Measurements from ENCODE around the gene XG. TPM values are rescaled to one million over a fixed set of nuclear protein-coding genes. Genes with fewer than 3 reads are reported as not detected.

XG gene, protein sequence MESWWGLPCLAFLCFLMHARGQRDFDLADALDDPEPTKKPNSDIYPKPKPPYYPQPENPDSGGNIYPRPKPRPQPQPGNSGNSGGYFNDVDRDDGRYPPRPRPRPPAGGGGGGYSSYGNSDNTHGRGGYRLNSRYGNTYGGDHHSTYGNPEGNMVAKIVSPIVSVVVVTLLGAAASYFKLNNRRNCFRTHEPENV
- total RNA-seq: not detected in 2 replicates

DNA sequence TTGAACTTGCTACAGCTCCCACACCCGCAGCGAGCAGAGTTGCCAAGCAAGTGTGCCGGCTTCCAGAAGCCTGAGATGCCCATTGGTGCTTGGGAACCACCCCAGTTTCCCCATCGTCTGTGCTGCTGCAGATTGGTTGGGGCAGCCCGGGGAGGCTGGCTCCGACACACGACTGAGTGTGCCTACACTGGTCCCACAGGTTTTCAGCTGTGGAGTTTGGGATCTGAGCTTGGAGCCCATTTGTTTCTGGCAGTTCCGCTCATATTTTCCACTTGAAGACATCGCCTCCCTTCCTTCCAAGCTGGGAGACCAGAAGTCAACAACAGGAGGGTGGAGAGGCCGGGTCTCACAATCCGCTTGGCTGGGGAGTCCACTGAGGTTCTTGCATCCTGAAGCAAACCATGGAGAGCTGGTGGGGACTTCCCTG, at the start of gene XG:
TSS of gene XG (plus strand) at position 167 of the 427 bp plus-strand sequence. CDS start at position 402, 235 bp downstream.

DNA sequence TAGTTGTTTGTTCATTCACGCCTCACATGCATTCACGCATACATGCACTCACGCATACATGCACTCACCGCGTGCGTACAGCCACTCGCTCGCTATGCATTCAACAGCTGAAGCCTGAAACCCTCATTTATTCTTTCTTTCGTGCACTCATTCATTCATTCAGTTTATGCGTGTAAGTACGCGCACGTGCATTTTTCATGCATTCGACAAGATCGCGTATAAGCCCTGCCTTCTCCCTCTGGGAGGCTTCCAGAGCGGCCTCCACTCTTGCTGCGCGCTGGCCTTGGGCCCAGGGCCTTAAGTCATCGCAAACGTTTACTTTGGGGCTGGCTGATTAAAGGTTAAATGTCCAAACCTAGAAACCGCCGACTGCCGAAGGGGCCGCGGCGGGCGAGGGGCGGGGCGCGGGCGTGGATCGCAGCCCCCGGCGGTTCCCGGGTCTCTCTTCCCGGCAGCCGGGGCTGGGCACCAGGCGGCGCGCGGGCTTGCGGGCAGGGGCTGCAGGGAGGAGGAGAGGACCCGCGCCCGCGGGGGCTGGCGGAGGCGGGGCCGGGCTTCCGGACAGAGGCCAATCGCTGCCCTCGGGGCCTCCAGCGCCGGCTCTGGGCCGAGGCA, 76.6 kb downstream of the XG start, which contains the start of gene GYG2:
TSS of gene GYG2 (plus strand) at position 587 of the 615 bp plus-strand sequence. CDS start 1,259 bp downstream, outside the sequence.

Other genes starting within 250 kb of the XG start
- gene CD99, start 60.7 kb upstream of the XG start, total RNA-seq: 254 and 265 TPM in 2 replicates
- 2.0 and 4.9 TPM in 2 replicates for gene GYG2, start 76.9 kb downstream of the XG start, total RNA-seq
- gene ARSD, start 177.3 kb downstream of the XG start, total RNA-seq: 19.4 and 42.7 TPM in 2 replicates